Tibial nerve (tissue), 3 donors: ENCODE measurements around the gene HKDC1.

ENCODE experiments used
- POLR2A ChIP-seq, 2 donors: fragments of 450-650 bp; IDR thresholded peaks; one replicate each; pipeline ENCODE4 v1.6.1; 2017; ENCODE audit warnings: antibody characterized with exemption in 2 of 2, mild to moderate bottlenecking in 2 of 2, moderate library complexity in 2 of 2
- TF ChIP-seq, protein P1 (sequence below), 5 experiments: fragments of 200-600 bp in 3 of 5; fragments of 450-650 bp in 2 of 5; sonication (generic) in 3 of 5; IDR thresholded peaks; one replicate each; pipeline ENCODE4 v1.5.1; 2016 to 2019; ENCODE audit warnings: antibody characterized with exemption in 5 of 5, mild to moderate bottlenecking in 3 of 5, moderate library complexity in 2 of 5

DNA sequence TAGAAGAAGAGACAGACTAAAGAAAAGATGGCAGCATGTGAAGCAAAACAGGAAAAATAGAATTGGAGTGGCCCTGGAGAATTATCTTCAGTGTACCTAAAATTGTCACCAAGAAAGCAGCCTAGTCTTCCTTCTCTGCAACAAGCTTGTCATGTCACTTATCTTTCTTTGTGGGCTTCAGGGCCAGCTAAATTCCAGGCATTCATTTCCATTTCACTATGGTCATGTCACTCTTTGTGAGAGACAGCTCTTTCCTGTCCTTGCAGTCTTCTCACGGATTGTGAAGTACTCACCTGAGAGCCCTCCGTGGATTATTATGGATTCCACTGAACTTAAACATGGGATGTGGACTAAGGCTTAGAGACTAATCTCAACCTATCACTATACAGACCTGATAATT lies 9.0 kb upstream of the HKDC1 start:
- TF ChIP-seq, protein P1, sequence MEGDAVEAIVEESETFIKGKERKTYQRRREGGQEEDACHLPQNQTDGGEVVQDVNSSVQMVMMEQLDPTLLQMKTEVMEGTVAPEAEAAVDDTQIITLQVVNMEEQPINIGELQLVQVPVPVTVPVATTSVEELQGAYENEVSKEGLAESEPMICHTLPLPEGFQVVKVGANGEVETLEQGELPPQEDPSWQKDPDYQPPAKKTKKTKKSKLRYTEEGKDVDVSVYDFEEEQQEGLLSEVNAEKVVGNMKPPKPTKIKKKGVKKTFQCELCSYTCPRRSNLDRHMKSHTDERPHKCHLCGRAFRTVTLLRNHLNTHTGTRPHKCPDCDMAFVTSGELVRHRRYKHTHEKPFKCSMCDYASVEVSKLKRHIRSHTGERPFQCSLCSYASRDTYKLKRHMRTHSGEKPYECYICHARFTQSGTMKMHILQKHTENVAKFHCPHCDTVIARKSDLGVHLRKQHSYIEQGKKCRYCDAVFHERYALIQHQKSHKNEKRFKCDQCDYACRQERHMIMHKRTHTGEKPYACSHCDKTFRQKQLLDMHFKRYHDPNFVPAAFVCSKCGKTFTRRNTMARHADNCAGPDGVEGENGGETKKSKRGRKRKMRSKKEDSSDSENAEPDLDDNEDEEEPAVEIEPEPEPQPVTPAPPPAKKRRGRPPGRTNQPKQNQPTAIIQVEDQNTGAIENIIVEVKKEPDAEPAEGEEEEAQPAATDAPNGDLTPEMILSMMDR (IDR thresholded peaks at IDR 0.05), result no peak
- no peak for TF ChIP-seq POLR2A (IDR thresholded peaks at IDR 0.05)
